Measurements from ENCODE around the gene IL1RAP. TPM values are rescaled to one million over a fixed set of nuclear protein-coding genes. Genes with fewer than 3 reads are reported as not detected.

IL1RAP gene
- total and polyA plus RNA-seq, 9 of the 15 experiments (the other 6 are each of a cell fraction or from before 2014, with no cell fraction given): 0.23 to 1.8 (median 0.88) TPM

DNA sequence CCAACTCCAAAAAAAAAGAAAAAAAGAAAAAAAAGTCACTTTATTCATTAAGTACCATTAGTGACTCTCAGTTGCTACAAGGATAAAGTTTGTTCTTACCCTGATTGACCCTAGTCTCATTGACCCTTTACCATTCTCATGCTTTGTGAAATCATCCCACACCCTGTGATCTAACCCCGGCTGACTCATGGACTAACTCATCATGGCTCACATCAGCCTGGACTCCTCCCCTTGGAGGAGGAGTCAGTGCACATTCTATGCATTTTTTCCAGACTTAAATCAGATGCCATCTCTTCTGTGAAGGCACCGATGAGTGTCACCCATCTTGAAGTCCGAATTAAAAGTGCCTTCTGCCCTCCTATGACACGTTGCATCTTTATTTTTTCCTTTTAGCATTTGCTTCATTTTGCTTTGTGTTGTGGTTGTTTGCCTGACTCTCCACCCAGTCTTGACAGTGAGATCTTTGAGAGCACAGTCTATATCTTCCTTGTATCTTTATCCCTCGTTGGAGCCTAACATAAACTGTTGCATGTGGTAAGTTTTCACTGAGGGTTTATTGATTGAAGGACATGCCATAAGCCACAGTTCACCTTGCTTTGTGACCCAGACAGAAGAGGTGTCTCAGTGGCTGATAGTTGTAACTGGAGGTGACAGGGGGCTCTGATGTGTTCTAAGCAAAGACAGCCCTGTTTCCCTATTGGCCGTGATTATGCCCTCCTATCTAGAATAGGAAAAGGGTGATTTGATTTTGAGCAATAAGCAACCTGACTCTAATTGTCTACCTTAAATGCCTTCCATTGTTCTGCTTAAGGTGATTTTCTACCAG, 72.1 kb downstream of the IL1RAP start (continued):
- no peak for TF ChIP-seq NR2C2 (CRISPR knock-in tag; IDR thresholded peaks at IDR 0.05)
- TF ChIP-seq NR2C2 (tag; IDR thresholded peaks at IDR 0.05): peak; percentile 44; the same call in 1 of the 2 replicates
- TF ChIP-seq ATF6 (CRISPR knock-in tag; IDR thresholded peaks at IDR 0.05): no peak
- TF ChIP-seq, protein P1, sequence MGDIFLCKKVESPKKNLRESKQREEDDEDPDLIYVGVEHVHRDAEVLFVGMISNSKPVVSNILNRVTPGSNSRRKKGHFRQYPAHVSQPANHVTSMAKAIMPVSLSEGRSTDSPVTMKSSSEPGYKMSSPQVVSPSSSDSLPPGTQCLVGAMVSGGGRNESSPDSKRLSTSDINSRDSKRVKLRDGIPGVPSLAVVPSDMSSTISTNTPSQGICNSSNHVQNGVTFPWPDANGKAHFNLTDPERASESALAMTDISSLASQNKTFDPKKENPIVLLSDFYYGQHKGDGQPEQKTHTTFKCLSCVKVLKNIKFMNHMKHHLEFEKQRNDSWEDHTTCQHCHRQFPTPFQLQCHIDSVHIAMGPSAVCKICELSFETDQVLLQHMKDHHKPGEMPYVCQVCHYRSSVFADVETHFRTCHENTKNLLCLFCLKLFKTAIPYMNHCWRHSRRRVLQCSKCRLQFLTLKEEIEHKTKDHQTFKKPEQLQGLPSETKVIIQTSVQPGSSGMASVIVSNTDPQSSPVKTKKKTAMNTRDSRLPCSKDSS (IDR thresholded peaks at IDR 0.05; ENCODE audit: low read depth, partially characterized antibody): no peak
- peak; percentile 27; the same call in 1 of the 2 replicates for TF ChIP-seq ATF3 (IDR thresholded peaks at IDR 0.05)
- no peak for TF ChIP-seq ATF3 (CRISPR knock-in tag; conservative IDR thresholded peaks at IDR 0.05)
- TF ChIP-seq ZNF449 (CRISPR knock-in tag; IDR thresholded peaks at IDR 0.05): no peak
- TF ChIP-seq RAD21 (CRISPR knock-in tag; conservative IDR thresholded peaks at IDR 0.05 in 1 of 2, IDR thresholded peaks at IDR 0.05 in 1 of 2): no peak
- TF ChIP-seq ZNF311 (CRISPR knock-in tag; IDR thresholded peaks at IDR 0.05): no peak
- TF ChIP-seq ZKSCAN1 (IDR thresholded peaks at IDR 0.05; ENCODE audit: low read depth, low read length): no peak
